Stimulated activated CD4-positive, alpha-beta T cell treated with anti-CD3 and anti-CD28 coated beads, Interleukin-1b, Interleukin-23, amount 100 ng/mL, for 48 hours (primary cell): Measurements from ENCODE around the gene SARNP.

ENCODE experiments used
- DNase-seq: peaks from one replicate; pipeline ENCODE4 v3.0.0-alpha.2; 2020

Gene SARNP

DNA sequence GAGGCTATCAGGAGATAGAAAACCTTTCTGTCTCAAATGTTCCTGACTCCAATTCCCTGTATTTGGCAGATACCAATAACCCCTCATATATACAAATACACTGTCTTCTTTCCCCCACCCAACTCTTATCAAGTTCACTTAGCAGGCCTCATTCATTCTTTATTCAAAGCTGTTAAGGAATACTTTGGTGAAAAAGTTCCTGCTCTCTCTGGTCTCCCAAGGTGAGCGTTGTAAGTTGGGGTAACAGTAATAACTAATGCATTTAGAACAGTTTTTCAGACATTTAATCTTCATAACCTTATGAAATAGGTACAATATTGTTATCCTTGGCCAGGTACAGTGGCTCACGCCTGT lies 78.5 kb downstream of the SARNP start:
- DNase-seq = no peak

GRCh38 chr12:55738123-55739024 lies 79.2 kb downstream of the SARNP start:
- peak; percentile 82 for DNase-seq

GRCh38 chr12:55737581-55738122 lies 79.9 kb downstream of the SARNP start:
- DNase-seq = no peak

GRCh38 chr12:55736780-55737580 lies 80.5 kb downstream of the SARNP start:
- peak; percentile 65 for DNase-seq

- DNase-seq = no peak
These were observed 81.4 kb downstream of the SARNP start for GRCh38 chr12:55736076-55736475.

DNA sequence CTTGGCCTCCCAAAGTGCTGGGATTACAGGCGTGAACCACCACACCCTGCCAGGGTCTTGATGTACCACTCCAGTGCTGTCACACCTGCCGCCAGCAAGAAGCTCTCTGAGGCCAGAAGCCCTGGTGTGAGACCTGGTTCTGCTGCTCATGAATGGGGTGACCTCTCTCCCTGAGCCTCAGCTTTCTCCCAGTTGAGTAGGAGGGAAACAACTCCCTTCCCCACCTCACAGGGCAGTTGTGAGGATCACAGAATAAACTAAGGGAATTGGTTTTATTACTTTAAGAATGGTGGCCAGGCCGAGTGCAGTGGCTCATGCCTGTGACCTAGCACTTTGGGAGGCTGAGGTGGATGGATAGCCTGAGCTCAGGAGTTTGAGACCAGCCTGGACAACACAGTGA lies 82.9 kb downstream of the SARNP start:
- no peak for DNase-seq

GRCh38 chr12:55733858-55734257 lies 83.7 kb downstream of the SARNP start:
- no peak for DNase-seq

DNA sequence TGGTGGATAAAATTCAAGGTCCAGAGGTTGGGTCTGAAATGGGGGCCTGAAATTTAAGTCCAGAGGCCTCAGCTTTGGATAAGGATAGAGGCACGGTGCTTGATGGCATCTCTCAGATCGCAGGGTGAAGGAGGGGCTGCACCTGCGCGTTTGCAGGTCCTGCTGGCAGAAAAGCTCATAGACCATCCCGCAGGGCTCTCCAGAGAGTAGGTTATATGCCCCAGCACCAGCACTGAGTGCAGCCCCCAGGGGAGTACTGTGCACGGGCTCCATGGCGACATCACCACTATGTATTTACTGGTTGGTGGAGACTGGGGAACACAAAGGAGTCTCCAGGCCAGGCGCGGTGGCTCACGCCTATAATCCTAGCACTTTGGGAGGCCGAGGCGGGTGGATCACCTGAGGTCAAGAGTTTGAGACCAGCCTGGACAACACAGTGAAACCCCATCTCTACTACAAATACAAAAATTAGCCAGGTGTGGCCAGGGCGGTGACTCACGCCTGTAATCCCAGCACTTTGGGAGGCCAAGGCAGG lies 84.4 kb downstream of the SARNP start:
- no peak for DNase-seq

DNA sequence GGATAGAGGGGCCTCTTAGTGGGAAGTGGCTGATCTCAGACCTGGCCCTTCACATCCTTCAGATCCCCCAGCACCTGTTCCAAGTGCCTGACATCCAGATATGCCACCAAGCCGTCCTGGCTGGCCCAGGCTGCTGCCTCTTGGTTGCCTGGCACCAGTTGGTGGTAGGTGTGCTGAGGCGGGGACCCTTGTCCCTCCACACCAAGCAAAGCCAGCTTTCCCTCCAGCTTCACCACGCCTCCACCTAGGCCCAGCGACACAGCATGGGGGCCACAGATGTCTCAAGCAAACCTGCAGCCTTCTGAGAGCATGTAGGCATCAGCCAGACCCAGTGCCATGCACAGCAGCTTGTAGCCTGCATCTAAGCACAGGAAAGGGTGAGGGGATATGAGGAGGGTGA lies 85.2 kb downstream of the SARNP start:
- no peak for DNase-seq

- no peak for DNase-seq
These were observed 87.4 kb downstream of the SARNP start for GRCh38 chr12:55729819-55730818.

DNA sequence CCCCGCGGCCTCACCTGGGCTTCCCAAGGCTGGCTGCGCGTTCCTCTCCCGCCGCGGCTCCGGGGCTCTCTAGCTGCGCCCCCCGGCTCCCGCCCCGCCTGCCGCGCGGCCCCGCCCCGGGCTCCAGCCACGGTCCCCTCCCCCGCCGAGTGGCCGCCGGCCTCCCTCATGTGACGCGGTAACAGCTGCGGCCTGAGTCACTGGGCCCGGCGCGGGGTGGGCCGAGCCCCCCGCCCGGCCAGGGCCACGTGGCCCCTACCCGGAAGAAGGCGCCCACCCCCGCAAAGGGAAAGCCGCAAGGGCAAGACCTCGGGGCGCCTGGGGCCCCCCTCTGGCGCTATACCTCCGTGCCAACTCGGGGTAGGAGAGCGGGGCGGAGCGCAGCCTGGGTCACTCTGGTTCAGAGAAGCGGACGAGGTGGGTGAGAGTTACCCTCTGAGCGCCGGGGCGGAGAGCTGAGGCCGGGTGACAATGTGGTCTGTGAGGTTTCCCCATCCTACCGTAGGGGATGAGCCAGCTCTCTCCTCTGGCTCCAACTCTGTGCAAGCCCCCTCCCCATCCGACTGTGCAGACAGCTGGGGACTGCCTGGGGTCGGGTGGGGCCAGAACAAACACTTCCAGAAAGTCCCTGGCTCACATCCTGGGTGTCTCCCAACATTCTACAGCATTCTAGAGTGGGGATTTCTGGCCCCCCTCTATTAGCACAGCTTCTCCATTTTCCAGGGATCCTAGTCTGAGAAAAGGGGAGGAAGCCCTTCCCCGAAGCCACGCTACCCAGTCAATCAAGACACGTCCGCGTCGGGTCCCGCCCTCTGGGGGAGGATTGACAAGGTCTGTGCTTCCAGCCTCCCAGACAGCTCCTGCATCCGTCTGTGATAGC lies 88.3 kb downstream of the SARNP start, which contains the start of gene CD63:
TSS of gene CD63 (minus strand) at position 71 of the 880 bp plus-strand sequence. CDS start 668 bp downstream, outside the sequence.
- peak; percentile 76 for DNase-seq

- DNase-seq = no peak
These were observed 89.2 kb downstream of the SARNP start for GRCh38 chr12:55728186-55728938.

DNA sequence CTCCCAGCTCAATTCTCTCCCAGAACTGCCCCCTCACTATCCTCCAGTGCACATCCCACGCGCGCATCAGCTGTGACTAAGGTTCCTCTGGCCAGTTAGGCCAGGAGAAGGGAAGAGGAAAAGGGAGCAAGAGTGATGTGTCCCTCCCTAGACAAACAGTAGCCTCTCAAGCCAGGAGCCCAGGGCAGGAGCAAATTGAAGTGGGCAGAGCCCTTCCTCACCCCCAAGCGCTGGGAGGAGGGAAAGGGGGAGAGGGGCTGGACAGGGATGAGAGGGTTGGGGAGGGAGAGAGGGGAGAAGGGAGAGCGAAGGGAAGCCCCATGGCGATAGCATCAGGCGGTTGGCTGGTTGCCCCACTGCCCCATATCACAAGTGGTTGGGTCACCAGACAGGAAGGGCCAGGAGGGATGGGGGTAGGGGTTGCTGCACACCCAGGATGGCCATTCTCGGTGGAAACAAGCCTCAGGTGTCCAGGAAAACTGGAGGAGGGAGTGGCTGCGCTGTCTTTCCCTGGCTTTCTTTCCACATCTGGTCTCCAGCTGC lies 89.8 kb downstream of the SARNP start:
- no peak for DNase-seq

GRCh38 chr12:55726971-55727370 lies 90.6 kb downstream of the SARNP start:
- DNase-seq = no peak

- no peak for DNase-seq
These were observed 92.0 kb downstream of the SARNP start for GRCh38 chr12:55725556-55725955.

DNA sequence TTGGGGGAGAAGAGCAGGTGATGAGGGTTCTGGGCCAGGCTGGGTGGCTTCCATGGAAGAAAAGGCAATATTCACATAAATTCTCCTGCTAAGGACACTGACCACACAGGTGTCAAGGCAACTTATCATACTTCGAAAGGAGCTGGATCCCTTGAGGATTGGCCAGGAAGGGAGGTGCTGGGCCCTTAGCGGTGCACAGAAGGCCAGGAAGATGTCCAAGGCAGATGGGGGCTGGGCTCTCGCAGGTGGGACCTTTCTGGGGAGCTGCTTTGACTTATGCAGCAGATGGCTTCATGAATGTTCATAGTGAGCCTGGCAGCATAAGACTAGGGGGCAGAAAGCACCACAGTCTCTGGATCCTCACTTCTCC lies 92.6 kb downstream of the SARNP start:
- no peak for DNase-seq

GRCh38 chr12:55724226-55724939 lies 93.1 kb downstream of the SARNP start:
- DNase-seq = peak; percentile 68

- no peak for DNase-seq
These were observed 93.9 kb downstream of the SARNP start for GRCh38 chr12:55723516-55724225.

GRCh38 chr12:55722948-55723347 lies 94.6 kb downstream of the SARNP start:
- DNase-seq = no peak
